H7 (cell line): Measurements from ENCODE around the gene SBF2. TPM values are rescaled to one million over a fixed set of nuclear protein-coding genes. Genes with fewer than 3 reads are reported as not detected.
"Not testable (repeated sequence)": the region's sequence is repeated elsewhere in the genome, so short reads cannot be mapped to it uniquely, and the experiment has no call there.

Experiments
- DNase-seq: peaks from one replicate; pipeline ENCODE4 v3.0.0; 2012
- H3K27me3 ChIP-seq: 2 replicates; pipeline ENCODE4 v1.6.0; 2011; ENCODE audit warnings: mild to moderate bottlenecking, low read length; ENCODE audit not compliant: control insufficient read depth, insufficient read depth
- H3K36me3 ChIP-seq: replicated peaks from 2 replicates; pipeline ENCODE4 v1.5.1; 2011; ENCODE audit warnings: low read length; ENCODE audit not compliant: control insufficient read depth, insufficient read depth
- H3K4me3 ChIP-seq: 2 replicates; pipeline ENCODE4 v1.5.1; 2011; ENCODE audit warnings: low read depth, mild to moderate bottlenecking, control low read depth, low read length, moderate library complexity; ENCODE audit not compliant: insufficient read depth
- total RNA-seq: library from RNA; depleted of rRNA; stranded (reverse); fragments of >200 nt; shearing (Covaris generic); gene quantifications from 2 replicates; pipeline ENCODE4 v1.2.3, GENCODE V29; 2014

SBF2 gene
- total RNA-seq, 1 experiment from 2014 or later = 34.5 TPM

DNA sequence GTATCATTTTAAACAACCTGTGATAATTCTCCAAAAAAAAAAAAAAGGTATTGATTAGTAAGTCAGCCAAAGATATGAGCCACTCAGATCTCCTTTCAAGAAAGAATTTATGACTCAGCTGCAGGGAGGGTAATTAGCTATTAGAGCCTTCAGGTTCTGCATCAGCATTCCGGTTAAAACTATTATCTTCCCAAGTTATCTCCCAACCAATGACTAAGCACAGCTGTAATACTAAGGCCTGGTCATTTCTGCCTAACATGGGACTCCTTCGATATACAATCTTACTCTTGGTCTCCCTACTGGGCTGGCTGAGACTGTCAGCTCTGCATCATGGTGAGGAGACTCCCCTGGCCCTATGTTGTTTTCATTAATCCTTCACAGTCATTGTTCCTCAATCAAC lies 60.4 kb downstream of the SBF2 start:
- Histone ChIP-seq H3K36me3 (no peaks in the 10 kb centered on the region), H3K27me3 (no peaks in the 10 kb centered on the region), H3K4me3 (no peak overlapping the region)
- no peak for DNase-seq

DNA sequence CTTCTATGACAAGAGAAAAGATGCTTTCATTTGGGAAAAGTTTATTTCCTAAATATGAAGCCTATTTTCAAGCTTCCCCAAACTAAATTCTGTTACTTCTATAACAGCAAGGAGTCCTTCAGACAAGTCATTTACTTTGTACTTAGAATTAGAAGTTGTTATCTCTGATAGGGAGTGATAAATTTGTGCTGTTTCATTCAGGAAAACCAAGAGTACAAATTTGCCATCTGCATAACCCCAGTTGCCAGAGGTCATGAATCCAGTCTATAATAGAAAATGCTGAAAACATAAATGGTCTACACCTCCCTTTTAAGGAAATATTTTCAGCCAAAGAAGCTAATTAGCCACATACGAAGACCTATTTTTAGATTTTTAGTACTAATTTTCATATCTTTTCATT lies 61.3 kb downstream of the SBF2 start:
- Histone ChIP-seq H3K27me3 (no peaks in the 10 kb centered on the region), H3K4me3 (no peak overlapping the region), H3K36me3 (no peaks in the 10 kb centered on the region)
- DNase-seq = no peak

DNA sequence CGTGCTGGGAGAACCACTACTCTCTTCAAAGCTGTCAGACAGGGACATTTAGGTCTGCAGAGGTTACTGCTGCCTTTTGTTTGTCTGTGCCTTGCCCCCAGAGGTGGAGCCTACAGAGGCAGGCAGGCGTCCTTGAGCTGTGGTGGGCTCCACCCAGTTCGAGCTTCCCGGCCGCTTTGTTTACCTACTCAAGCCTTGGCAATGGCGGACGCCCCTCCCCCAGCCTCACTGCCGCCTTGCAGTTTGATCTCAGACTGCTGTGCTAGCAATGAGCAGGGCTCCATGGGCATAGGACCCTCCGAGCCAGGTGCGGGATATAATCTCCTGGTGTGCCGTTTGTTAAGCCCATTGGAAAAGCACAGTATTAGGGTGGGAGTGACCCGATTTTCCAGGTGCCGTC lies 62.2 kb downstream of the SBF2 start:
- H3K4me3 ChIP-seq, DNase-seq, H3K27me3 ChIP-seq, H3K36me3 ChIP-seq: not testable (repeated sequence)

GRCh38 chr11:10225553-10225952 lies 68.5 kb downstream of the SBF2 start:
- DNase-seq = no peak
- H3K27me3 ChIP-seq = no peaks in the 10 kb centered on the region
- H3K36me3 ChIP-seq = no peaks in the 10 kb centered on the region
- H3K4me3 ChIP-seq = no peak overlapping the region

DNA sequence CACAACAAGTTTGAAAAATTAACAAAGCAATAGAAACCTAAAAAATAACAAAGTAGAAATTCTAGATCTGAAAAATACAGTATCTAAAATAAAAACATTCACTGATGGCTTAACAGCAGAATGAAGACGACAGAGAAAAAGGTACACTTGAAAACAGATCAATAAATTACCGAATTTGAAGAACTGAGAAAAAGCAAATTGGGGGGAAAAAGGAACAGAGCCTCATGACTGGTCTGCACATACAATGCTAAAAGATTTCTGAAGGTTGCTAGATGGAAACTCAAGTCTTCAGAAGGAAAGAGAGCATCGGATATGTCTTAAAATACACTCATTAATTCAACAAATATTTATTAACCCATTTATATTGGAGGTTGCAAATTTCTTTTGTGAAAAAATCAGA lies 71.6 kb downstream of the SBF2 start:
- H3K4me3 ChIP-seq = no peak overlapping the region
- DNase-seq = no peak

DNA sequence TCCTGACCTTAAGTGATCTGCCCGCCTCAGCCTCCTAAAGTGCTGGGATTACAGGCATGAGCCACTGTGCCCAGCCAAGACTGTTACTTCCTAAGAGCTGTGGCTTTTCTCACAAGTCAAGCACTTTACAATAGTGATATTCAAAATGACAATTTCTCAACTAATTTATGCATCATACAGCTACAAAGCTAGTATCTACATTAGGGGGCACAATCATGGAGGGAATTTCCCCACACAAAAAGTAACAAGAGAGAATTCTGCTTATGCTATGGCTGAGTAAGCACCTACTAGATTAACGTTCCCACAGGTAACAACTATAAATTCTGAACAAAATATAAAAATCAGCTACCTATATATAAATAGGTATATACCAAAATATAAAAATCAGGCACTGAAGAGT lies 72.7 kb downstream of the SBF2 start:
- H3K36me3 ChIP-seq = no peaks in the 10 kb centered on the region
- no peaks in the 10 kb centered on the region for H3K27me3 ChIP-seq
- H3K4me3 ChIP-seq = no peak overlapping the region
- DNase-seq = no peak

More for the DNA sequence above, 71.6 kb downstream of the SBF2 start:
- H3K27me3 ChIP-seq = no peaks in the 10 kb centered on the region
- no peaks in the 10 kb centered on the region for H3K36me3 ChIP-seq

DNA sequence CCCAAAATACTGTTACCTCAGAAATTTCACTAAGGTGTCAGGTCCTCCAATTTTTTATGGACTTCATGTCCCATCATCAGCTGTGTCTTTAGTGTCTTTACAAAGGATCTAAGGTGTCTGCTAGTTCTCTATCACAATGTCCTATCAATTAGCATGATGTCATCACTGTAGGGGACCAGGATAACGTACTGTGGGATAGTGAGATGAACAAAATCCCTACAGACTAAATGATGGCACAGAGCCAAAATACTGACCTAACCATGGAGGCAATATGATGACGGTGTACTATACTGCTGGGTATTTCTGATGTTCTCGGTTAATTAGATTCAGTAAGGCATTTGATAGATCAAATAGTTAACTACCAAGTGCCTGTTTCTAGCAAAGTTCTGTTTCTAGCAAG lies 82.5 kb downstream of the SBF2 start:
- H3K4me3 ChIP-seq = no peak overlapping the region
- DNase-seq = no peak
- no peaks in the 10 kb centered on the region for H3K36me3 ChIP-seq
- H3K27me3 ChIP-seq = no peaks in the 10 kb centered on the region

DNA sequence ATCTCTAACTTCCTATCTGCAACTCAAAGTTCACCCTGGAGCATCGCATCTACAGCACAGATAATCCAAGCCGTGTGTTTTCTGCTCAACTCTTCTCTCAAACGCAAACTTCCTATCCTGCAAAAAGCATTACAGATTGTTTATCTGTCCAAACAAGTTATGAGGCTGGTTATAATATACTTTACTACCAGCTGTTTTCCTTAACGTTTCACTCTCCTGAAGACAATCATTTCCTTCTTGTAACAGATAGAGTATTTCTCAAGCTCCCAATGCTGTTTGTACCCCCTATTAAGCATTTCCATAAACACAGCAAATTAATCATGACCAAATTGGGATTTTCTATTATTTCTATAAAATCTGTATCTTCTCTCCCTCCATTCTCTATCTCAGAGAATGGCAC lies 84.7 kb downstream of the SBF2 start:
- Histone ChIP-seq H3K4me3 (no peak overlapping the region), H3K27me3 (no peaks in the 10 kb centered on the region), H3K36me3 (no peaks in the 10 kb centered on the region)
- DNase-seq = no peak

- DNase-seq = peak; percentile 46
- Histone ChIP-seq H3K27me3 (no peaks in the 10 kb centered on the region), H3K36me3 (no peaks in the 10 kb centered on the region)
Measured at GRCh38 chr11:10208131-10208575, 85.9 kb downstream of the SBF2 start.

DNA sequence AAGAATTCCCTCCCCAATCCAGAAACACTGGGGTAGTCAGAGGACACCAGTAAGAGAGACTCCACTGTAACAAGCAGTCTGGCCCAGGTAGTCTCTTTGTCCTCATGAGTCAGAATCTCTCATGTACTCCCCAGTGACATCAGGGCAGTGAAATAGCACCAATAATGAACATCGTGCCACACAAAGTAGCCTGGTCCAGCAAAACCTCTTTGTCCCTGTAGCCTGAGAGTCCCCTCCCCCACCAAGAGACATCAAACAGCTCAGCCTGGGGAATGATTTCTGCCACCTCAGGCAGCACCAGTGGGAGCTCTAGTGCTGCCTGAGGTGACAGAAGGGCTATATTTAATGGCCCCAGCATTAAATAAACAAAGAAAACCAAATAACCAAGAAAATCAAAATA lies 88.1 kb downstream of the SBF2 start:
- Histone ChIP-seq H3K27me3 (no peaks in the 10 kb centered on the region), H3K36me3 (no peaks in the 10 kb centered on the region), H3K4me3 (no peak overlapping the region)
- peak; percentile 13 for DNase-seq

More at GRCh38 chr11:10208131-10208575, 85.9 kb downstream of the SBF2 start:
- H3K4me3 ChIP-seq = no peak overlapping the region

GRCh38 chr11:10204021-10204420 lies 90.0 kb downstream of the SBF2 start:
- no peak for DNase-seq
- H3K36me3 ChIP-seq = no peaks in the 10 kb centered on the region
- no peaks in the 10 kb centered on the region for H3K27me3 ChIP-seq
- H3K4me3 ChIP-seq = no peak overlapping the region

DNA sequence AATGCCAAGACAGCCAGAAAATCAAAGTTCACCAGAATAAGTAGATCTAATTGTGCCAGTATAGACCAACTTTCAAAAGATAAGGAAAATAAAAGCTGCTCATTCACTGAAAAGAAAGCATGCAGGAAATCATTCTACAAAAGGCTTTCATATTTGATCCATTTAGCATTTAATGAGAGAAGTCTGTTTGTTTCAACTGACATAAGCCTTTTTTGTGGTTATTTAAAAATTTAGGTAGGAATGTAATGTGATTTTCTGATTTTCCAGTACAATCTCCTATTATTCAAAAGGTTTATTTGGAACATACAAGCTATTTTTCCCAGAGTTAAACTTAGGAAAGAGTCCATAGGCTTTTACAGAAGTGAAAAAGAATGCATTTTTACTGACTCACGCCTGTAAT lies 92.7 kb downstream of the SBF2 start:
- no peak for DNase-seq
- Histone ChIP-seq H3K27me3 (no peaks in the 10 kb centered on the region), H3K4me3 (no peak overlapping the region), H3K36me3 (no peaks in the 10 kb centered on the region; the same call in 1 of the 2 replicates)

- no peak overlapping the region for H3K4me3 ChIP-seq
- H3K27me3 ChIP-seq = no peaks in the 10 kb centered on the region
- H3K36me3 ChIP-seq = no peaks in the 10 kb centered on the region; the same call in 1 of the 2 replicates
- DNase-seq = no peak
Measured at GRCh38 chr11:10197091-10197490, 96.9 kb downstream of the SBF2 start.

- H3K36me3 ChIP-seq = no peaks in the 10 kb centered on the region
- no peaks in the 10 kb centered on the region for H3K27me3 ChIP-seq
- H3K4me3 ChIP-seq = no peak overlapping the region
- no peak for DNase-seq
Measured at GRCh38 chr11:10192036-10192435, 102.0 kb downstream of the SBF2 start.

GRCh38 chr11:10181811-10182210 lies 112.2 kb downstream of the SBF2 start:
- H3K4me3 ChIP-seq = no peak overlapping the region
- no peaks in the 10 kb centered on the region for H3K27me3 ChIP-seq
- H3K36me3 ChIP-seq = no peaks in the 10 kb centered on the region
- DNase-seq = no peak

GRCh38 chr11:10164621-10165020 lies 129.4 kb downstream of the SBF2 start:
- DNase-seq = no peak
- Histone ChIP-seq H3K4me3 (no peak overlapping the region), H3K36me3 (no peaks in the 10 kb centered on the region), H3K27me3 (no peaks in the 10 kb centered on the region)
